Measurements from ENCODE around the gene FNBP1L. TPM values are rescaled to one million over a fixed set of nuclear protein-coding genes. Genes with fewer than 3 reads are reported as not detected.

Gene FNBP1L
- total and polyA plus RNA-seq, 9 of the 15 experiments (the other 6 are each of a cell fraction or from before 2014, with no cell fraction given), result 1.4 to 6.9 (median 5.9) TPM

GRCh38 chr1:93415296-93415695 is 32.6 kb upstream of the FNBP1L start:
- in situ Hi-C loops (cut with MboI) (no loop called here), intact Hi-C loops (cut with micrococcal nuclease) (no loop called here)
- H3K27me3 ChIP-seq (ENCODE audit: control insufficient read depth in 2 of 2, insufficient read depth in 2 of 2, low read length in 2 of 2), result no peaks in the 10 kb centered on the region; a peak in 2 of 5 replicates
- TF ChIP-seq POLR2H (tag; IDR thresholded peaks at IDR 0.05; ENCODE audit: low read depth) (no peak), HOMEZ (CRISPR knock-in tag; IDR thresholded peaks at IDR 0.05) (no peak), GTF2F1 (IDR thresholded peaks at IDR 0.05; ENCODE audit: low read depth, low read length) (no peak)
- CTCF ChIA-PET (ENCODE audit: low intra/inter-chr PET ratio), result no interaction called here
- no peaks in the 10 kb centered on the region for H3K36me3 ChIP-seq (ENCODE audit: control insufficient read depth, insufficient read depth, low read length)
- POLR2A ChIA-PET, result no interaction called here
- H2AFZ ChIP-seq (ENCODE audit: low read depth, low read length), result no peak overlapping the region
- H3K4me3 ChIP-seq, result no peak overlapping the region
- no peak for ATAC-seq
- no peak overlapping the region for H3K9ac ChIP-seq (ENCODE audit: insufficient read depth in 1 of 2, low read depth in 2 of 2, low read length in 2 of 2)
- WGBS (ENCODE audit: insufficient coverage, low coverage, missing lambda C conversion rate), result 16% methylated on average over 3 of the region's 3 CpGs
- no peaks in the 10 kb centered on the region for H4K20me1 ChIP-seq (replicated peaks; ENCODE audit: control insufficient read depth, insufficient read depth, low read length)
- no peaks in the 10 kb centered on the region for H3K9me3 ChIP-seq (replicated peaks; ENCODE audit: control insufficient read depth, insufficient read depth, low read depth, low read length)
- H3K4me1 ChIP-seq (replicated peaks in 1 of 2; ENCODE audit: control insufficient read depth in 2 of 2, insufficient read depth in 2 of 2, low read length in 2 of 2), result no peaks in the 10 kb centered on the region
- H3K27ac ChIP-seq (ENCODE audit: extremely low read depth, low read depth, low read length), result no peak overlapping the region
- H3K79me2 ChIP-seq (ENCODE audit: control insufficient read depth, insufficient read depth, low read length), result no peaks in the 10 kb centered on the region
- H3K9me1 ChIP-seq (ENCODE audit: control insufficient read depth, insufficient read depth, low read length), result no peaks in the 10 kb centered on the region
- no peak for DNase-seq (ENCODE audit: extremely low read depth in 1 of 4, low spot score in 3 of 4)
- no peak for FAIRE-seq
- BruUV-seq (replicated peaks), result no TSS peak
- H3K4me2 ChIP-seq (ENCODE audit: insufficient read depth, low read length), result no peak overlapping the region

GRCh38 chr1:93416183-93416582 is 31.7 kb upstream of the FNBP1L start:
- ChIA-PET POLR2A (no interaction called here), CTCF (ENCODE audit: low intra/inter-chr PET ratio) (no interaction called here)
- Histone ChIP-seq H3K4me3 (no peak overlapping the region), H3K27ac (ENCODE audit: extremely low read depth, low read depth, low read length) (no peak overlapping the region), H3K9me1 (ENCODE audit: control insufficient read depth, insufficient read depth, low read length) (no peaks in the 10 kb centered on the region), H3K79me2 (ENCODE audit: control insufficient read depth, insufficient read depth, low read length) (no peaks in the 10 kb centered on the region), H3K4me2 (ENCODE audit: insufficient read depth, low read length) (no peak overlapping the region), H2AFZ (ENCODE audit: low read depth, low read length) (no peak overlapping the region), H3K36me3 (ENCODE audit: control insufficient read depth, insufficient read depth, low read length) (no peaks in the 10 kb centered on the region), H3K9me3 (replicated peaks; ENCODE audit: control insufficient read depth, insufficient read depth, low read depth, low read length) (no peaks in the 10 kb centered on the region), H3K4me1 (replicated peaks in 1 of 2; ENCODE audit: control insufficient read depth in 2 of 2, insufficient read depth in 2 of 2, low read length in 2 of 2) (no peaks in the 10 kb centered on the region), H3K9ac (ENCODE audit: insufficient read depth in 1 of 2, low read depth in 2 of 2, low read length in 2 of 2) (no peak overlapping the region), H4K20me1 (replicated peaks; ENCODE audit: control insufficient read depth, insufficient read depth, low read length) (no peaks in the 10 kb centered on the region), H3K27me3 (ENCODE audit: control insufficient read depth in 2 of 2, insufficient read depth in 2 of 2, low read length in 2 of 2) (peaks cover 0 to 4% of the 10 kb centered on the region in 2 experiments; a peak in 2 of 5 replicates)
- FAIRE-seq (no peak), ATAC-seq (no peak), DNase-seq (ENCODE audit: extremely low read depth in 1 of 4, low spot score in 3 of 4) (no peak)
- WGBS (ENCODE audit: insufficient coverage, low coverage, missing lambda C conversion rate), result 6% methylated on average over 2 of the region's 2 CpGs
- TF ChIP-seq ZC3H8 (IDR thresholded peaks at IDR 0.05), result no peak
- TF ChIP-seq ZNF408 (CRISPR knock-in tag; IDR thresholded peaks at IDR 0.05; ENCODE audit: low read depth), result no peak
- no peak for TF ChIP-seq ERF (CRISPR knock-in tag; IDR thresholded peaks at IDR 0.05)
- TF ChIP-seq ASH1L (IDR thresholded peaks at IDR 0.05; ENCODE audit: borderline replicate concordance, low read depth, partially characterized antibody), result no peak
- no TSS peak for BruUV-seq (replicated peaks)
- intact Hi-C loops (cut with micrococcal nuclease) (no loop called here), in situ Hi-C loops (cut with MboI) (no loop called here)
